ENCODE results near the gene SH3RF2.

SH3RF2 gene

GRCh38 chr5:145920542-145921210 lies 15.7 kb upstream of the SH3RF2 start:
- no peak for DNase-seq (ENCODE audit: low read depth)

GRCh38 chr5:145921211-145921610 lies 15.2 kb upstream of the SH3RF2 start:
- no peak for DNase-seq (ENCODE audit: low read depth)

DNA sequence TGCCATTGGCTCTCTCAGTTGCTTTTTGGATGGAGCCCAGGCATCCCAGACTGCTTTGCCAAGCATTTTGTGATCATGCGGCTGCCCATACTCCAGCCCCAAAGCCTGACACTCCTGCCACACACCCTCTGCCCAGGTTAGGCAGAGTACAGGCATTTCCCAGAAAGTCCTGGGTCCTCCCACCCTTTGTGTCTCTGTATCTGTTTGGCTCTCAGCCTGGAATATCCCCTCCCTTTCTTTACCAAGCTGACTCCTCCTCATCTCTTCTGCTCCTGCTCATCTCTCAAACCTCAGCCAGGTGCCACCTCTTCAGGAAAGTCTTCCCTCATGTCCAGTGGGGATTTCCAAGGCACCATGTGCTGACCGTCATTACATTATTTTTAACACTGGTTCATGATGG lies 14.3 kb upstream of the SH3RF2 start:
- DNase-seq (ENCODE audit: low read depth), result no peak

DNA sequence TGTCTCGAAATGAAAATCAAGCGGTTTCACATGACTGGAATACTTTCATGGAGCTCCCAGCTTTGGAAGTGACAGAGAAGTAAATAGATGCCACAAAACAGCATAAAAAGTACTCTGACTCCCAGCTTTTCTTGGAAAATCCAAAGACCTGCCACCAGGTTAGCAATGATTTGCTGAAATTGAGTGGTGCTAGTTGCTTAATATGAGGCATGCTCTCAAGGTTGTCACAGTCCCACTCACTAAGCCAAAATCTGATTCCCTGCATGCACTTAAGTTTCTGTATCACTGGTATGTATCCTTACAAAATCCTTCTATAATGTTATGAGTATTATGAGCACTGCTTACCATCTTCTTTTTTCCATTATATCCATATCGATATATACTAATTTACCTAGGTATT lies 13.0 kb upstream of the SH3RF2 start:
- no peak for DNase-seq (ENCODE audit: low read depth)

DNA sequence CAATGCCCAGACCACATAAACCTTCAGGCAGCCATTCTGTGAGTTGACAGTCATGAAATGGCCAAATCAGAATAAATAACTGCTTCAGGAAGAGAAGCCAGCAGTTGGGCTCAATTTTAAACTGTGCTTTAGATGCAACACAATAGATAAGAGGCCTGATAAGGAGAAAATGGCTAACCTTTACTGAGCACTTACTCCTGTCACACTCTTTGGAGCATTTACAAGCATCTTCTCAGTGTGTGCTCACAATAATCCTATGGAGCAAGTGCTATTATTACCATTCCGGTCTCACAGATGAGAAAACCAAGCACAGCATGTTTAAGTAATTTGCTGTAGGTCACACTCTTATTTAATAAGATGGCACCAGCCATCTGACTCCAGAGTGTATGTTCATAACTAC lies 11.5 kb upstream of the SH3RF2 start:
- DNase-seq (ENCODE audit: low read depth), result no peak

- no peak for DNase-seq (ENCODE audit: low read depth)
Observed at GRCh38 chr5:145925353-145925752, 11.0 kb upstream of the SH3RF2 start.

DNA sequence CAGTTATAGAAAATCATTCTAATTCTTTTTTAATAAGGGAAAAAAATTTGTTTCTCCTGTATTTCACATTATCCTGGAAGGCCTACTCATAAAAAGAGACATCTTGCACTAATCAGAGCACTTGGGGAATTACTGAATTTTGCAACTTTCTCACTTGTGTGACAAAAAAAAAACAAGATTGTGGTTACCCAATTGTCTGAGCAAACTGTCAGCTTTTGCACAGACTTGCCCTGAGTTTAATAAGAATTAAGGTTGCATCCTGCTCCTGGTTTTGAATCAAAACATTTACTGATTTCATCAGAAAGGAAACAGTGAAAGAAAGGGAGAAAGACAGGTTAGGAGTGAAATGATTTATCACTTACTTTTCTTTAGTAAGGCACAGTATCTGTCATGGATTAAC lies 10.6 kb upstream of the SH3RF2 start:
- no peak for DNase-seq (ENCODE audit: low read depth)

- DNase-seq (ENCODE audit: low read depth), result no peak
Observed at GRCh38 chr5:145931718-145932117, 4.7 kb upstream of the SH3RF2 start.

- DNase-seq (ENCODE audit: low read depth), result no peak
Observed at GRCh38 chr5:145934276-145934675, 2.1 kb upstream of the SH3RF2 start.

GRCh38 chr5:145937432-145938250 lies 1.3 kb downstream of the SH3RF2 start:
- no peak for DNase-seq (ENCODE audit: low read depth)

DNA sequence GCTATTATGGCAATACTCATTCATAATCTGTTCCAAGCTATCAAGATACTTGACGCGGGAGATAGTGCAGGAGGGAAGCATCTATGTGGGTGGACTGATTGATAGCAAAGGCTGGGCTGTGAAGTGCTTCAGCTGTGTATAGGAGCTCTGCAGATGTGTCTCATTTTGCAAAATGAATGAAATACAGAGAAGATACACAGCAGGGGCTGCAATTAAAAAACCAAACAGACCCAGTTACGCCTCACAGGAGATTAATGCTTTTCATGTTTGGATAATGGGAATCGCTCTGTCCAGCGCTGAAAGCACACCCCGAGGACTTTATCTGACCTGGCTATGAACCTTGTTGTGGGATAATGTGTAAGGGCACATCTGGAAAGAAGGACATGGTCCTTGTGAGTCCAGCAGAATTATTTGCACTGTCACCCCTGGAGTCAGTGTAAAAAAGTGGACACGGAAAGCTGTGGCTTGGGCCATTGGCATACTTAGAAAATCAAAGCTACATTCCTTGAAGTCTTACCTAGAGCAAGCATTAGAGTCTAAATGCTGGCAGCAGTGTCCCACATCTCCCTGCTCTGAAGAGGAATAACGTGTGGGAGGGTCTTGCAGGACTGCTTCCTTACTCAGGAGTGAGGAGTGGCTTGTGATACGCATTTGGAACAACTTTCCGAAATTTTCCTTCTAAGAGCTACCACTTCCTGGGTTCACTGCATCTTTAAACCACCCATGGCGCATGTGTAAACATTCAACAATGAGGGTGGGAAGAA lies 2.6 kb downstream of the SH3RF2 start:
- no peak for DNase-seq (ENCODE audit: low read depth)

DNA sequence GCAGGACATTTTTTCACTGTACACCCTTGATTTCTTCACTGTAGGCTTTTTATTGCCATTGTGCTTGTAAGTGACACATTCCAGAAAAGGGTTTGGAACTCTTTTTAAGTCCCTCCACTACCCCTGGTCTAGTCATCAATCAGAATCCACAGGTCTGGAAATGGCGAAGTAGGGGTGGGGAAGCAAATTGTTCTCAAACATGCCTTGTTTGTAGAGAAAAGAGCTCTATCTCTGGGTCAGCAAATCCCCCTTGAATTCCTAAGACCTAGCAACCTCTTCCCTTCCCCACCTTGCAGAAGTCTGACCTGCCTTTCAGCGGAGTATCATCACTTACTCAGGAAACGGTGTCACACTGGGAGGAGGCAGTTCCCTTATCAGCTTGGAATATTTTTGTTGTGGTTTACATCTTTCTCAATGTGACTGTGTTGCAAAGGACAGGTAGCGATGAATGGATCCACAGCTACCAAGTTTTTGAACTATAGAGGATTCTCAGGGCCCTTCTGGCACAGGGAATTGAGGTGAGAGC lies 3.2 kb downstream of the SH3RF2 start:
- no peak for DNase-seq (ENCODE audit: low read depth)

DNA sequence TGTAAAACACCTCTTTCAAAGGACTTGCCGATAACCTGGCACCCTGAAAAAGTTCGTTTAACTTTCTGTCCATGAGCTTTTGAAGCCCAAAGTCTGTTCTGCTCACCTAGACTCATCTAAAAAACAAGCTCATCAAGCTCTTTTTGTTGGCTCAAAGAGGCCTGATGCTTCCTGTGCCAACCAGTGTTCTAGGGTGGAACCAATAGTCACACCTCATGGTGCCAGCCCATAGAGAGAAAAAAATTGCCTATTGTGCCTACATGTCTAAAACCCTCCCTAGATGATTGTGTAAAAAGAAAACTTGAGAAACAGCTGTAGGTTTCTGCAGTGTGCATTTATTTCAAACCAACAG lies 4.7 kb downstream of the SH3RF2 start:
- DNase-seq (ENCODE audit: low read depth), result no peak

DNA sequence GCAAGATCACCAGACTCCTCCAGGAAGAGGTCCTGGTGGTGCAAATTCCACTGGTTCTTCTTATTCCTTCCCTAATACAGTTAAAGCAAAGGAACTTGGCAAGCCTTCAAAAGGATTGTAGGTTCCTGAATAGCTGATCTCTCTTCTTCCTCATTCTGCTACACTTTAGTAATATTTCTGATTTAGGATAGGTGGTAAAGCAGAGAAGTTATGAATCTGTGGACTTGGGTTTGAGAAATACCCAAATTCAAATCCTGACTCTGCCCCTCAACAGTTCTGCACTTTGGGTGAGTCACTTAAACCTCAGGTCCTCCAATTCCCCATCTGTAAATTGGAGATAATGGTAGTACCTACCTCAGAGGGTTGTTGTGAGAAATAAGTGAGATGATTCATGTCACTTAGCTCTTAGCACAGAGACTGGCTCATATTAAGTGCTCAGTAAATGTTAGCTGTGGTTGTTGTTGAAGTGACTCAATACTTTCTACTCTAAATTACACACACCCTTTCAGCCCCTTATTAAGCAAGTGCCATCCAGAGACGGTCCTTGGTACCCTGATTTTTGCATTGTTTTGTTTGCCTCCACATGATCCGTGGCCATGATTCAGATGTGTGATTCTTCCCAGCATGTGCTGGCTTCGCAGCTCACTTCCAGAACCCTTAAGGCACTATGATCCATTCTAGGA lies 5.2 kb downstream of the SH3RF2 start:
- no peak for DNase-seq (ENCODE audit: low read depth)

DNA sequence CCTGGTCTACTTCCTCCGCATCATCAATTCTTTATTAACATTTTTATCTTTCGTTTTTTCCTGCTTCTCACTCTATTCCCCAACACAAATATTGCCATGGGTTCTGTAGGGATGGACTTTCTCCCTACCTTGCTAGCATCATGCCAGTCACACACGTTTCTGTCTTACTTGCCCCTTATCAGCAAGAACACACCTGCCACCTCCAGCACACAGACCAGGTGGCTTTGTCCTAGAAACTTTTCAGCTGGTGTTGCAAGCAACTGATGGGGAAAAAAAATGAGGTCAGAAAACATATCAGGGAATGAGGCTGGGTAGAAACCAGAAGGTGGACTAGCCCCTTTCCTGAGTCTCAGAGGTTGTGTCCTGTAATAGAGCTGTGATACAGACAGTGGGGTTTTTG lies 5.8 kb downstream of the SH3RF2 start:
- DNase-seq (ENCODE audit: low read depth), result no peak

DNA sequence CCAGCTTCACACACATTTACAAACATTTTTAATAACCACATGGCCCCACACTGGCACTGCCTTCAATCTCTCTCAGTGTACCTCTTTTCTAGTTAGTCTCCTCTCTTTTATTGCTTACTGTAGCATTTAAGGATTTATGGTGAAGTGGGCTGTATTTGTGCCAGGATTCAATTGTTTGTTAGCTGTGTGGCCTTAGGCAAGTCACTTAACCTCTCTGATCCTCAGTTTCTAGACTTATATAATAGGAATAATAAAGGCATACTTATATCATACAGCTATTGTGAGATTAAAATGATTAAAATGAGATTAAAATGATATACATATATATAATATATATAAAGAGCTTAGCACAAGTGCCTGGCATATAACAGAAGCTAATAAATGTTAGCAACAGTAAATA lies 6.4 kb downstream of the SH3RF2 start:
- DNase-seq (ENCODE audit: low read depth), result no peak

DNA sequence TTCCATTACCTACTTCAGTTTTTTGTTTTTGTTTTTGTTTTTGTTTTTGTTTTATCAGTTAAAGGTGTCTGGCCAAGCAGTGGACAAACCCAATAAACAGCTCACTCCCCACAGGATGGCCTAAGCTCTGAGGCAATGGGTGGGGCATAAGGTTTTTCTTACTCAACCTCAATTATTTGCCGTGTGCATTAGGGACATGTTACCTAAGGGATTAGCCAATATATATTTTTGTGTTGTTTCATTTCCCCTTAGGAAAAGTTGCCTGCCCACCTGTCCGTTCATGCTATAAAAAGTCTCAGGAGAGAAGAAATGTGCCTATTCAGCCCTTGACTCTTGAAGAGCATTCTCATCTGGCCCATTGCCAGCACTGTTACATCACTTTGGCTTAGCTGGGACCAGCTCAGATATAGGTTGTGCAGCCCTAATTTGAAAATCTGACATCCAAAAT lies 7.3 kb downstream of the SH3RF2 start:
- no peak for DNase-seq (ENCODE audit: low read depth)

GRCh38 chr5:145944328-145944727 lies 8.0 kb downstream of the SH3RF2 start:
- DNase-seq (ENCODE audit: low read depth), result no peak

DNA sequence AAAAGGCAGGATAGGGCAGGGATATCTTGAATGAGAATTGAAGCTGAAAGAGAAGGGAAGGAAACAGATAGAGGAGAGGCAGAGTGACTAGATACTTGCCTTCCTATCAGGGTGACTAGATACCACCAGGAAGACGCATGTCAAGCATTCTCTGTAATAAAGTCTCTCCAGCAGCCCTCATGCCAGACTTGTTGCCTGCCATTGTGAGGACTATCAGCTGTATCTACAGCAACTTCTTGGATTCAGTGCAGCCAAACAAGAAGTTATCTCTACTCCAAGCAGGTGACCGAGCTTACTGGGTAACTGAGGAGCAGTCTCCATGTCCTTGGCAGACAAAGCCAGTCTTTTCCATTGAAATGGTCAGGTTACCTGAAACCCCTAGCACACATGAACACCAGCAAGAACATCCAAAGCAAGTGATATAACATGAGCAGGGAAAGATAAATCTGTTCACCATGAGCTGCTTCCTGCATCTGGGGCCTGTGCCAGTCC lies 9.3 kb downstream of the SH3RF2 start:
- DNase-seq (ENCODE audit: low read depth), result no peak

- no peak for DNase-seq (ENCODE audit: low read depth)
Observed at GRCh38 chr5:145946112-145946861, 9.9 kb downstream of the SH3RF2 start.

- DNase-seq (ENCODE audit: low read depth), result no peak
Observed at GRCh38 chr5:145947581-145947980, 11.2 kb downstream of the SH3RF2 start.

All from activated gamma-delta T cell treated with anti-CD3 and anti-CD28 coated beads, Interleukin-2, amount 50 U/mL, for 16 hours (primary cell).